RKO (cell line): ENCODE data around the gene ABCC1.
"Not testable (repeated sequence)": the region's sequence is repeated elsewhere in the genome, so short reads cannot be mapped to it uniquely, and the experiment has no call there.

Experiments
- DNase-seq: peaks from one replicate; pipeline ENCODE4 v3.0.0-alpha.2; 2016; ENCODE audit warnings: low spot score

Gene ABCC1

GRCh38 chr16:15949210-15950160, at the start of gene ABCC1:
Gene ABCC1 (plus strand): TSS chr16:15949616. CDS start chr16:15949752, 136 bp downstream.
- peak; percentile 42 for DNase-seq

- no peak for DNase-seq
These were observed 49.1 kb upstream of the ABCC1 start for GRCh38 chr16:15900357-15900756.

- no peak for DNase-seq
These were observed 48.4 kb upstream of the ABCC1 start for GRCh38 chr16:15900901-15901500.

- DNase-seq = no peak
These were observed 45.5 kb upstream of the ABCC1 start for GRCh38 chr16:15903960-15904359.

DNA sequence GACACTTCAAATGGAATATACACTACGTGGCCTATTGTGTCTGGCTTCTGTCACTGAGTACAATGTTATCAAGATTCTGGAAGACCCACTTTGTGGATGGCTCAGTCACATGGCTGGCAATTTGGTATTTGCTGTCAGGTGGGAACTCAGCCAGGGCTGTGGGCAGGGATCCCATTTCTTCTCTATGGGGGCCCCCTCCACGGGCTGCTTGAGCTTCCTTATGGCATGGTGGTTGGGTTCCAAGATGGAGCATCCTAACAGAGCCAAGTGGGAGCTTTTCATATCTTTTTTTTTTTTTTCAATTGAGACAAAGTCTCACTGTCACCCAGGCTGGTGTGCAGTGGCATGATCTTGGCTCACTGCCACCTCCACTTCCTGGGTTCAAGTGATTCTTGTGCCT, 43.0 kb upstream of the ABCC1 start:
- no peak for DNase-seq

GRCh38 chr16:15907863-15908478, 41.4 kb upstream of the ABCC1 start:
- peak; percentile 41 for DNase-seq

GRCh38 chr16:15911198-15911597, 38.2 kb upstream of the ABCC1 start:
- no peak for DNase-seq

- DNase-seq = no peak
These were observed 36.2 kb upstream of the ABCC1 start for GRCh38 chr16:15913046-15913698.

DNA sequence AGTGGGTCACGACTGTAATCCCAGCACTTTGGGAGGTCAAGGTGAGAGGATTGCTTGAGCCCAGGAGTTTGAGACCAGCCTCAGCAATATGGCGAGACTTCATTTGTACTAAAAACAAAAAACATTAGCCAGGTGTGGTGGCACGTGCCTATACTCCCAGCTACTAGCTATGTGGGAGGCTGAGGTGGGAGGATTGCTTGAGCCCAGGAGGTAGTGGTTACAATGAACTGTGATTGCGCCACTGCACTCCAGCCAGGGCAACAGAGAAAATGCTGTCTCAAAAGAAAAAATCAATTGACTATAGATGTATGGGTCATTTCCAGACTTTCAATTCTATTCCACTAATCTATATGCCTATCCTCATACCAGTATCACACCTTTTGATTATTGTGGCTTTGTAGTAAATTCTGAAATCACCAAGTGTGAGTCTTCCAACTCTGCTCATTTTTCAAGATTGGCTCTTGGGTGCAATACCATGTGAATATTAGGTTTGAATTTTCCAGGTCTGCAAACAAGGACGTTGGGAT, 33.8 kb upstream of the ABCC1 start:
- DNase-seq = no peak

DNA sequence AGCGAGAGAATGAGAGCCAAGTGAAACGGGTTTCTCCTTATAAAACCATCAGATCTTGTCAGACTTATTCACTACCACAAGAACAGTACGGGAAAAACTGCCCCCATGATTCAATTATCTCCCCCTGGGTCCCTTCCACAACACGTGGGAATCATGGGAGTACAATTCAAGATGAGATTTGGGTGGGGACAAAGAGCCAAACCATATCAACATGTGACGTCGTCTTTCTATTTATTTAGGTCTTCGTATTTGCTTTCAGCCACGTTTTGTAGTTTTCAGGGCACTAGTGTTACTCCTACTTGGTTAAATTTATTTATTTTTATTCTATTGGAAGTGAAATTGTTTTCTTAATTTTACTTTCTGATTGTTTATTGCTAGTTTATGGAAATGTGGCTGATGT, 33.1 kb upstream of the ABCC1 start:
- DNase-seq = no peak

GRCh38 chr16:15918314-15918713, 31.1 kb upstream of the ABCC1 start:
- DNase-seq = not testable (repeated sequence)

DNA sequence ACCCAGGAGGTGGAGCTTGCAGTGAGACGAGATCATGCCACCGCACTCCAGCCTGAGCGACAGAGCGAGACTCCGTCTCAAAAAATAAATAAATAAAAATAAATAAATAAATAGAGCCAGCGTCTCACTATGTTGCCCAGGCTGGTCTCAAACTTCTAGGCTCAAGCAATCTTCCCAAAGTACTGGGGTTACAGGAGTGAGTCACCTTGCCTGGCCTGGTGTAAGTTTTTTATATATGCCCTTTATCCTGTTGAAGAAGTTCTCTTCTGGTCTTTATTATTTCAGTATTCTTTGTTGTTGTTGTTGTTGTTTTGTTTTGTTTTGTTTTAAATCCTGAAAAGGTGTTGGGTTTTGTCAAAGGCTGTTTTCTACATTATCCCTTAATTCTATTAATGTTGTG, 30.1 kb upstream of the ABCC1 start:
- peak; percentile 5 for DNase-seq

GRCh38 chr16:15924996-15925395, 24.4 kb upstream of the ABCC1 start:
- DNase-seq = no peak

- no peak for DNase-seq
These were observed 23.8 kb upstream of the ABCC1 start for GRCh38 chr16:15925631-15926030.

GRCh38 chr16:15928261-15929104, 20.9 kb upstream of the ABCC1 start:
- no peak for DNase-seq

- no peak for DNase-seq
These were observed 16.5 kb upstream of the ABCC1 start for GRCh38 chr16:15932939-15933338.

DNA sequence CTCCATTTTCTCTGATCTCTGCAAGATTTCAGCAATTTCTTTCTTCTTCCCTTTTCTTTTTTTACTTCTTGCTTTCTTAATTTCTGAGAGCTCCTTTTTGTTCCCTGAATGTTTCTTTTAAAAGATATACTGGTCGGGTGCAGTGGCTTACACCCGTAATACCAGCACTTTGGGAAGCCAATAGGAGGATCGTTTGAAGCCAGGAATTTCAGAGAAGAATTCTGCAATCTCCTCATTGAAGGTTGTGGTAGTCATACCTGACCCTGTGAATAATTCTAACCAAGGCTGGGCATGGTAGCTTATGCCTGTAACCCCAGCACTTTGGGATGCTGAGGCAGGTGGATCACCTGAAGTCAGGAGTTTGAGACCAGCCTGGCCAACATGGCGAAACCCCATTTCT, 15.6 kb upstream of the ABCC1 start:
- no peak for DNase-seq

- DNase-seq = no peak
These were observed 14.4 kb upstream of the ABCC1 start for GRCh38 chr16:15934991-15935390.

- DNase-seq = not testable (repeated sequence)
These were observed 12.6 kb upstream of the ABCC1 start for GRCh38 chr16:15936809-15937208.

DNA sequence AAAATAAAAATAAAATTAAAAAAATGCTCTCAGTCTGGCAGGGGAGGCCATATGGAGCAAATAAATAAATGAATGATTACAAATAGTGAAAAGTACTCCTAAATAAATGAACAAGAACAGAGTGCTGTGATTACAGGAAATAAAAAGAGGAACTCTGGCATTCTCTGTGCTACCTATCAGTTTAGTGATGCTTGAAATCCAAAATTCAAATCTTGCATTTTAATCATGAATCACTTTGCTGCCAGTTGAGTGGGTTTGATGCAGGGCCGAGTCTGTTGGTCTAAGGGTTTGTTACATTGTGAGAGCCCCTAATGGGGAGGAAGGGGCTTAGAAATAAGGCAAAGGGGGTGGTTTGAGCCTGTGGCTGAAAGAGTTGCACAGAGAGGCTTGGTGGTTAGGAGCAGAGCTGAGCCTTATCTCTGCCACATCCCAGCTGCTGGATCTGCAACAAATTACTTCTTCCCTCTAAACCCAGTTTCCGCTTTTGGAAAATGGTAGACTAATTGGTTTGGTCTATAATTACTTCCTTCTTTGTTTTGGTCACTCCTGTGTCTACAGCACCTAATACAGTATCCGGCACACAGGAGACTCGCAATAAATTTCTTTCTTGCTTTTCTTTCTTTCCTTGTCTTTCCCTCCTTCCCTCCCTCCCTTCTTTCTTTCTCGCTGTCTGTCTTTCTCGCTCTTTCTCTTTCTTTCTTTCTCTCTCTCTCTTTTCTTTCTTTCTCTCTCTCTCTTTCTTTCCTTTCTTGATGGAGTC, 6.3 kb upstream of the ABCC1 start:
- DNase-seq = no peak
